GM18517 (cell line): ENCODE data around the gene C11orf42.

ENCODE experiments used
- ATAC-seq: cut with Tn5 transposase; IDR thresholded peaks from one replicate; pipeline ENCODE4 v1.9.1; 2021; ENCODE audit warnings: mild to moderate bottlenecking, moderate library complexity; ENCODE audit not compliant: unreplicated experiment

C11orf42 gene

GRCh38 chr11:6251990-6252473 is 46.7 kb downstream of the C11orf42 start:
- ATAC-seq, result no peak

GRCh38 chr11:6253197-6253596 is 47.8 kb downstream of the C11orf42 start:
- no peak for ATAC-seq

- no peak for ATAC-seq
These were observed 52.8 kb downstream of the C11orf42 start for GRCh38 chr11:6258141-6258540.

- ATAC-seq, result no peak
These were observed 53.3 kb downstream of the C11orf42 start for GRCh38 chr11:6258571-6259081.

GRCh38 chr11:6260207-6260726 is 54.9 kb downstream of the C11orf42 start:
- ATAC-seq, result no peak
